D721Med (cell line): ENCODE data around the gene SAP30.

ENCODE experiments used
- DNase-seq: peaks from one replicate; pipeline ENCODE4 v3.0.0; 2011; ENCODE audit warnings: low spot score; ENCODE audit not compliant: insufficient read length
- FAIRE-seq: peaks from 2 replicates; lab custom pipeline; 2011; peaks lifted over from hg19 to GRCh38; lab: Jason Lieb, UNC
- TF ChIP-seq, protein P1 (sequence below): IDR thresholded peaks from 2 replicates; pipeline ENCODE4 v1.5.1; 2012; ENCODE audit warnings: mild to moderate bottlenecking, control low read depth; ENCODE audit not compliant: insufficient read depth; ENCODE audit errors: missing control alignments

Gene SAP30

DNA sequence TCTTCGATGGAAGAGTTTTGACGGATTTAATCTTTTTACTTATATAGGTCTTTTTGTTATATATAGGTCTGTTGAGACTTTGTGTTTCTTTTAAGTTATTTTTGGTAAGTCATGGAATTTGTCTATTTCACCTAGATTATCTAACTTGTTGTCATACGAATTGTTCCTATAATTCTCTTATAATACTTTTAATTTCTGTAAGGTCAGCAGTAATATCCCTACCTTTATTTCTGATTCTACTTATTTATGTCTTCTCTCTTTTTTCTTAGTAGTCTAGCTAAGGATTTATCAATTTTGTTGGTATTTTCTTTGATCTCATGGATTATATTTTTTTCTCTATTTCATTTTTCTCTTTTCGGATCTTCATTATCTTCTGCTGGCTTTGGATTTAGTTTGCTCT lies 11.6 kb downstream of the SAP30 start:
- DNase-seq (no peak), FAIRE-seq (no peak)
- TF ChIP-seq, protein P1, sequence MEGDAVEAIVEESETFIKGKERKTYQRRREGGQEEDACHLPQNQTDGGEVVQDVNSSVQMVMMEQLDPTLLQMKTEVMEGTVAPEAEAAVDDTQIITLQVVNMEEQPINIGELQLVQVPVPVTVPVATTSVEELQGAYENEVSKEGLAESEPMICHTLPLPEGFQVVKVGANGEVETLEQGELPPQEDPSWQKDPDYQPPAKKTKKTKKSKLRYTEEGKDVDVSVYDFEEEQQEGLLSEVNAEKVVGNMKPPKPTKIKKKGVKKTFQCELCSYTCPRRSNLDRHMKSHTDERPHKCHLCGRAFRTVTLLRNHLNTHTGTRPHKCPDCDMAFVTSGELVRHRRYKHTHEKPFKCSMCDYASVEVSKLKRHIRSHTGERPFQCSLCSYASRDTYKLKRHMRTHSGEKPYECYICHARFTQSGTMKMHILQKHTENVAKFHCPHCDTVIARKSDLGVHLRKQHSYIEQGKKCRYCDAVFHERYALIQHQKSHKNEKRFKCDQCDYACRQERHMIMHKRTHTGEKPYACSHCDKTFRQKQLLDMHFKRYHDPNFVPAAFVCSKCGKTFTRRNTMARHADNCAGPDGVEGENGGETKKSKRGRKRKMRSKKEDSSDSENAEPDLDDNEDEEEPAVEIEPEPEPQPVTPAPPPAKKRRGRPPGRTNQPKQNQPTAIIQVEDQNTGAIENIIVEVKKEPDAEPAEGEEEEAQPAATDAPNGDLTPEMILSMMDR, result no peak

DNA sequence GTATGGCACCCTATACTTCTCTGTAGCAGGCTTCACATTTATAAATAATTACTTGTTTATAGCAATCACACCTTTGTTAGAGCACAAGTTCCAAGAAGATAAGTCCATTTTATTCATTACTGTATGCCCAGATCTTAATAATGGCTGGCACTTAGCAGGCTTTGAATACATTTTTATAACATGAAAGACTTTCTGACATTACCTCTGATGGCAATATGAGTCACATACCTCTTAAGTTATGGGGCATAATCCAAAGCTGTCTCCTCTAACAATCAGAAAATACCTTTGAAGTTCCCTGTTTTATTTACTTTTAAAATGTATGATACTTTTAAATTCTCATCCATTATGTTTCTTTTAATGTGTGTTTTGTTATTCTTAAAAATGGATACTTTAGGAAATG lies 16.0 kb downstream of the SAP30 start:
- TF ChIP-seq, protein P1, result no peak
- FAIRE-seq, result no peak

DNA sequence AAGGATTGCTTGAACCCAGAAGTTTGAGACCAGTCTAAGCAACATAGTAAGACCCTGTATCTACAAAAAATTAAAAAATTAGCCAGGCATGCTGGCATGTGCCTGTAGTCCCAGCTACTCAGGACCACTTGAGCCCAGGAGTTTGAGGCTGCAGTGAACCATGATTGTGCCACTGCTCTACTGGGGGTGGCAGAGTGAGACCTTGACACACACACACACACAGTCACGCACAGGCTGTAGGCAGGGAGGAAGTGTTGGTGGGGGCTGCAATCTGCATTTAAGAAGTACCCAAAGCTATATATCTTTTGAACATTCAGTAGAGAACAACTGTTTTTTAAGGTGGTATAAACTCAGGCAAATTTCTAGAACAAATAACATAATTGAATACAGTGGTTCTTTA lies 20.9 kb downstream of the SAP30 start:
- DNase-seq, result no peak
- no peak for FAIRE-seq
- TF ChIP-seq, protein P1, result no peak

More for the DNA sequence above, 16.0 kb downstream of the SAP30 start:
- DNase-seq, result no peak

DNA sequence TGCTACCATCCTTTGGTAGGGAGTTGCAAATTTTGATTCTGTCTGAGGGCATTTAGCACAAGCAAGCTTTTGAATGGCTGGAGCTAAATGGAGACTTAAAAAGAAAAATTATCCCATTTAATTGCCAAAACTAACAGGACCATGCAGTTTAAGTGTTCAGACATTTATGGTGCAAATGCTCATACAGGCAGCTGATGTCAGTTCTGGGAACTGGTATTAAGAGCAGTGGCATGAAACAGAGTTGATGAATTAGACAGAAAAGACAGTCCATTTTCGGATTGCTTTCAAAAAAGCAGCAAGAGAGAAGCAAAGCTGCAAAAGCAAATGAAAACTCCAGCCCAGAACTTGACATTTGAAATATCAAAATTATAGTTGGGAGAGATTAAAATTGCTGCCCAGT lies 26.9 kb downstream of the SAP30 start:
- no peak for DNase-seq
- no peak for FAIRE-seq
- TF ChIP-seq, protein P1, result no peak

DNA sequence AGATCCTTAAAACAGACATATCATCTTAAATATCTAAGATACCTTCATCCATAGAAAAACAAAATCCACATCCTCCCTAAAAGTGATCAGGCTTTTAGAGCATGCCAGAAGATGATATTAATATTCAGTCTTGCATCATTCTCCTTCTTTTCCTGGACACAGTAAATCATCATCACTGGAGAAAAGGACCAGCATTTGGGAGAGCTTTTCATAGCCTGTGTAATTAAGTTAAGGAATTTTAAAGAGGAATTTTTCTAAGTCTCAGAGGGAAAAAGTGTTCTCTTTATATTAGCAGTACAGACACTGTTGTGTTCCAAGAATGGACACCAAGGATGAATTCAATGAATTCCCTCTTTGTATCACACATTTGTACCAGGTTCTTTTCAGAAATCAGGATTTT lies 27.5 kb downstream of the SAP30 start:
- DNase-seq, result no peak
- no peak for FAIRE-seq
- TF ChIP-seq, protein P1, result no peak

DNA sequence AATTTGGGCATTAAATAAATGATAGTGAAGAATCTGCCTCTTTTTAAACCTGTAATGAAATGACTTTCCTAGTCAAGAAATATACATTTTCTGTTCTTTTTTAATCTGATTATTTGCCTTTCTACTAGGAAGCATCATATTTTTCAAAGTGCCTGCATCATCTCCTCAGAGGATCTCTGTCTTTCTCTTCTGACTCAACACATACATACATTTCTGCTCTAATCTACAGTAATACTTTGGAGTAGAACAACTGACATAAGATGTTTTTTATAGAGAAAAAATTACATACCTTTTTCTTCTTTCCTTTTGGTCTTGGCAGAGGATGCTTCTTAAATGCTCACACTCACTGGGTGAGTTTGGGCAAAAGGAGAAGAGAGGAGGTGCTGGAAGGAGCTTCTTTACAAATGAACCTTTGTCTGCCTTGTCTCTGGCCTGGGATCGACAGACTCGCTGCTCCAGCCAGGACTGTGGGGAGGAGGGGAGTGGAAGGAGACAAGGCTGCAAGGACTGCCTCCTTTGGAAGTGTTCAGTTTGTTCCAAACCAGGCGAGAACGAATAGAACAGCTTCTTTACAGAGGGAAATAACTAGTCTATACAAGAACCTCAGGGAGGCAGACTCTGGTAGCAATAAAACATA lies 28.1 kb downstream of the SAP30 start, which contains the start of gene SCRG1:
SCRG1 (minus strand) TSS at position 338 of the 637 bp plus-strand sequence. CDS start 7,702 bp downstream, outside the sequence.
- TF ChIP-seq, protein P1, result no peak
- no peak for FAIRE-seq
- no peak for DNase-seq

DNA sequence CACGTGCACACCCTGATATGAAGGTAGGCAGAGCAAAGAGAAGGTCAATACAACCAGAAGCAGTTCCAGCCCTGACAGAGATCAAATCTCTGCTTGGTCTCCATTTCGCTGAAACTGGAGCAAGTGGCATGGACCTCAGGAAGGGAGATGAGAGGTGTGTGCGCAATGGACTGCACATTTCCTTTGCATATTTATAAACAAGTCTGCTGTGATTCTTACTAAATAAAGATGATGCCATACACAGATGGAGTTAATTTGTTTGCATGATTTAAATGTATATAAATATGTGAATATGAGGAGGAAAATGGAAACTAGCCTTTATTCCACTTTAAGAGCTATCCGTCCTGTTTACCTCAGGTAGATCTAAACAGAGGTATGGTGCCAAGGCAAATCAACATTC lies 30.3 kb downstream of the SAP30 start:
- TF ChIP-seq, protein P1, result no peak
- DNase-seq, result no peak
- no peak for FAIRE-seq
